Coronary artery (tissue), 2 donors: ENCODE data around the gene KRTAP12-3.

Experiments
- DNase-seq: peaks from one replicate; pipeline ENCODE4 v3.0.0-alpha.2; 2017; ENCODE audit warnings: low spot score
- H3K27ac ChIP-seq, 2 donors: fragments of 200-600 bp; sonication (generic); one replicate each; pipeline ENCODE4 v1.5.1; 2016 to 2019
- H3K4me3 ChIP-seq: fragments of 200-600 bp; sonication (generic); 2 replicates; pipeline ENCODE4 v1.5.1; 2016; ENCODE audit warnings: mild to moderate bottlenecking, moderate library complexity
- CTCF ChIP-seq: fragments of 200-600 bp; sonication (generic); IDR thresholded peaks from one replicate; pipeline ENCODE4 v1.5.1; 2019; ENCODE audit warnings: antibody characterized with exemption

Gene KRTAP12-3

GRCh38 chr21:44703731-44704635 lies 46.3 kb downstream of the KRTAP12-3 start:
- no peak for TF ChIP-seq CTCF
- no peak overlapping the region for H3K27ac ChIP-seq
- H3K4me3 ChIP-seq = no peak overlapping the region
- peak; percentile 65 for DNase-seq

GRCh38 chr21:44704636-44705001 lies 46.9 kb downstream of the KRTAP12-3 start:
- H3K4me3 ChIP-seq = no peak overlapping the region
- DNase-seq = peak; percentile 62
- no peak overlapping the region for H3K27ac ChIP-seq
- no peak for TF ChIP-seq CTCF

- Histone ChIP-seq H3K4me3 (no peak overlapping the region), H3K27ac (no peak overlapping the region)
- TF ChIP-seq CTCF = no peak
- peak; percentile 46 for DNase-seq
Observed at GRCh38 chr21:44706026-44706705, 48.4 kb downstream of the KRTAP12-3 start.

GRCh38 chr21:44706706-44707581 lies 49.2 kb downstream of the KRTAP12-3 start:
- Histone ChIP-seq H3K27ac (no peak overlapping the region), H3K4me3 (no peak overlapping the region)
- no peak for TF ChIP-seq CTCF
- peak; percentile 61 for DNase-seq
